Measurements from ENCODE around the gene SPATS2L. TPM values are rescaled to one million over a fixed set of nuclear protein-coding genes. Genes with fewer than 3 reads are reported as not detected.
A peak's percentile ranks its signal among the peaks of the same experiment; 100 is the strongest.

Gene SPATS2L
- total and polyA plus RNA-seq, 9 donors = 144 to 235 (median 222) TPM

GRCh38 chr2:200364620-200365019 lies 58.1 kb downstream of the SPATS2L start:
- DNase-seq = no peak
- Histone ChIP-seq H3K27ac (ENCODE audit: low read length) (no peak overlapping the region), H3K4me1 (ENCODE audit: control insufficient read depth, insufficient read depth, low read length) (peaks cover 15% of the 10 kb centered on the region), H3K4me3 (ENCODE audit: low read length) (no peak overlapping the region), H3K9me3 (replicated peaks; ENCODE audit: control insufficient read depth, low read depth, low read length) (no peaks in the 10 kb centered on the region), H3K27me3 (ENCODE audit: control insufficient read depth, insufficient read depth, low read length) (no peaks in the 10 kb centered on the region), H3K36me3 (ENCODE audit: control insufficient read depth, insufficient read depth, low read length) (peaks cover 7% of the 10 kb centered on the region)
- 79% methylated on average over 2 of the region's 3 CpGs for WGBS (ENCODE audit: insufficient coverage)

GRCh38 chr2:200365209-200365608 lies 58.7 kb downstream of the SPATS2L start:
- 8% methylated on average over 1 of the region's 3 CpGs for WGBS (ENCODE audit: insufficient coverage)
- Histone ChIP-seq H3K27me3 (ENCODE audit: control insufficient read depth, insufficient read depth, low read length) (no peaks in the 10 kb centered on the region), H3K4me3 (ENCODE audit: low read length) (no peak overlapping the region), H3K9me3 (replicated peaks; ENCODE audit: control insufficient read depth, low read depth, low read length) (no peaks in the 10 kb centered on the region), H3K36me3 (ENCODE audit: control insufficient read depth, insufficient read depth, low read length) (peaks cover 7% of the 10 kb centered on the region), H3K27ac (ENCODE audit: low read length) (peak overlapping the region; percentile 49), H3K4me1 (ENCODE audit: control insufficient read depth, insufficient read depth, low read length) (peaks cover 11% of the 10 kb centered on the region)
- peak; percentile 62 for DNase-seq

GRCh38 chr2:200367155-200367554 lies 60.7 kb downstream of the SPATS2L start:
- whole genome bisulfite sequencing (ENCODE audit: insufficient coverage) = no CpG with 5 or more reads among the region's 2 CpGs
- H3K9me3 ChIP-seq (replicated peaks; ENCODE audit: control insufficient read depth, low read depth, low read length) = no peaks in the 10 kb centered on the region
- DNase-seq = no peak

GRCh38 chr2:200369886-200370285 lies 63.4 kb downstream of the SPATS2L start:
- WGBS (ENCODE audit: insufficient coverage) = 100% methylated on average over 1 of the region's 2 CpGs

More at GRCh38 chr2:200367155-200367554, 60.7 kb downstream of the SPATS2L start:
- Histone ChIP-seq H3K4me1 (ENCODE audit: control insufficient read depth, insufficient read depth, low read length) (peaks cover 8% of the 10 kb centered on the region), H3K36me3 (ENCODE audit: control insufficient read depth, insufficient read depth, low read length) (peaks cover 8% of the 10 kb centered on the region), H3K27me3 (ENCODE audit: control insufficient read depth, insufficient read depth, low read length) (no peaks in the 10 kb centered on the region), H3K27ac (ENCODE audit: low read length) (no peak overlapping the region), H3K4me3 (ENCODE audit: low read length) (no peak overlapping the region)

GRCh38 chr2:200373231-200373630 lies 66.7 kb downstream of the SPATS2L start:
- no peak for DNase-seq
- Histone ChIP-seq H3K36me3 (ENCODE audit: control insufficient read depth, insufficient read depth, low read length) (peaks cover 14% of the 10 kb centered on the region), H3K9me3 (replicated peaks; ENCODE audit: control insufficient read depth, low read depth, low read length) (no peaks in the 10 kb centered on the region), H3K4me3 (ENCODE audit: low read length) (no peak overlapping the region), H3K27ac (ENCODE audit: low read length) (no peak overlapping the region), H3K4me1 (ENCODE audit: control insufficient read depth, insufficient read depth, low read length) (peaks cover 18% of the 10 kb centered on the region), H3K27me3 (ENCODE audit: control insufficient read depth, insufficient read depth, low read length) (no peaks in the 10 kb centered on the region)
- WGBS (ENCODE audit: insufficient coverage) = no CpG with 5 or more reads among the region's 3 CpGs

More at GRCh38 chr2:200369886-200370285, 63.4 kb downstream of the SPATS2L start:
- Histone ChIP-seq H3K27me3 (ENCODE audit: control insufficient read depth, insufficient read depth, low read length) (no peaks in the 10 kb centered on the region), H3K4me1 (ENCODE audit: control insufficient read depth, insufficient read depth, low read length) (peaks cover 5% of the 10 kb centered on the region), H3K36me3 (ENCODE audit: control insufficient read depth, insufficient read depth, low read length) (peaks cover 12% of the 10 kb centered on the region), H3K9me3 (replicated peaks; ENCODE audit: control insufficient read depth, low read depth, low read length) (no peaks in the 10 kb centered on the region), H3K4me3 (ENCODE audit: low read length) (no peak overlapping the region), H3K27ac (ENCODE audit: low read length) (no peak overlapping the region)
- no peak for DNase-seq

- no peak overlapping the region for H3K4me3 ChIP-seq (ENCODE audit: low read length)
Measured at GRCh38 chr2:200373973-200374416, 67.5 kb downstream of the SPATS2L start.

GRCh38 chr2:200376513-200377354 lies 70.2 kb downstream of the SPATS2L start:
- peaks cover 31% of the 10 kb centered on the region for H3K4me1 ChIP-seq (ENCODE audit: control insufficient read depth, insufficient read depth, low read length)
- 70% methylated on average over 6 of the region's 15 CpGs for WGBS (ENCODE audit: insufficient coverage)
- peak overlapping the region; percentile 9 for H3K27ac ChIP-seq (ENCODE audit: low read length)
- no peak overlapping the region for H3K4me3 ChIP-seq (ENCODE audit: low read length)
- peak; percentile 50 for DNase-seq
- H3K27me3 ChIP-seq (ENCODE audit: control insufficient read depth, insufficient read depth, low read length) = no peaks in the 10 kb centered on the region
- peaks cover 14% of the 10 kb centered on the region for H3K36me3 ChIP-seq (ENCODE audit: control insufficient read depth, insufficient read depth, low read length)
- no peaks in the 10 kb centered on the region for H3K9me3 ChIP-seq (replicated peaks; ENCODE audit: control insufficient read depth, low read depth, low read length)

More at GRCh38 chr2:200373973-200374416, 67.5 kb downstream of the SPATS2L start:
- H3K9me3 ChIP-seq (replicated peaks; ENCODE audit: control insufficient read depth, low read depth, low read length) = no peaks in the 10 kb centered on the region
- no CpG with 5 or more reads among the region's 5 CpGs for WGBS (ENCODE audit: insufficient coverage)
- no peak overlapping the region for H3K27ac ChIP-seq (ENCODE audit: low read length)
- peaks cover 14% of the 10 kb centered on the region for H3K36me3 ChIP-seq (ENCODE audit: control insufficient read depth, insufficient read depth, low read length)
- H3K4me1 ChIP-seq (ENCODE audit: control insufficient read depth, insufficient read depth, low read length) = peaks cover 24% of the 10 kb centered on the region
- DNase-seq = no peak
- H3K27me3 ChIP-seq (ENCODE audit: control insufficient read depth, insufficient read depth, low read length) = no peaks in the 10 kb centered on the region

GRCh38 chr2:200377355-200378336 lies 71.2 kb downstream of the SPATS2L start:
- WGBS (ENCODE audit: insufficient coverage) = 100% methylated on average over 2 of the region's 5 CpGs
- peaks cover 36% of the 10 kb centered on the region for H3K4me1 ChIP-seq (ENCODE audit: control insufficient read depth, insufficient read depth, low read length)

GRCh38 chr2:200378652-200379290 lies 72.3 kb downstream of the SPATS2L start:
- Histone ChIP-seq H3K4me3 (ENCODE audit: low read length) (no peak overlapping the region), H3K36me3 (ENCODE audit: control insufficient read depth, insufficient read depth, low read length) (peaks cover 9% of the 10 kb centered on the region), H3K27me3 (ENCODE audit: control insufficient read depth, insufficient read depth, low read length) (no peaks in the 10 kb centered on the region), H3K27ac (ENCODE audit: low read length) (peak overlapping the region; percentile 77), H3K4me1 (ENCODE audit: control insufficient read depth, insufficient read depth, low read length) (peaks cover 41% of the 10 kb centered on the region), H3K9me3 (replicated peaks; ENCODE audit: control insufficient read depth, low read depth, low read length) (no peaks in the 10 kb centered on the region)
- peak; percentile 92 for DNase-seq
- 22% methylated on average over 3 of the region's 7 CpGs for WGBS (ENCODE audit: insufficient coverage)

More at GRCh38 chr2:200377355-200378336, 71.2 kb downstream of the SPATS2L start:
- Histone ChIP-seq H3K4me3 (ENCODE audit: low read length) (no peak overlapping the region), H3K27ac (ENCODE audit: low read length) (peak overlapping the region; percentile 77), H3K27me3 (ENCODE audit: control insufficient read depth, insufficient read depth, low read length) (no peaks in the 10 kb centered on the region), H3K36me3 (ENCODE audit: control insufficient read depth, insufficient read depth, low read length) (peaks cover 9% of the 10 kb centered on the region), H3K9me3 (replicated peaks; ENCODE audit: control insufficient read depth, low read depth, low read length) (no peaks in the 10 kb centered on the region)
- DNase-seq = no peak

Measured in muscle of leg (tissue), 11 donors.